Astrocyte (in vitro differentiated cells and primary cell): ENCODE data around the gene SERTM1.

Experiments used
- EZH2 ChIP-seq: IDR thresholded peaks from 2 replicates; pipeline ENCODE4 v1.6.1; 2012; ENCODE audit warnings: mild to moderate bottlenecking, low read length, inconsistent platforms; ENCODE audit not compliant: insufficient read depth
- TF ChIP-seq, protein P1 (sequence below): IDR thresholded peaks from 2 replicates; pipeline ENCODE4 v1.5.1; 2011; ENCODE audit warnings: low read depth, mild to moderate bottlenecking, inconsistent platforms, low read length, moderate library complexity; ENCODE audit not compliant: insufficient read depth

DNA sequence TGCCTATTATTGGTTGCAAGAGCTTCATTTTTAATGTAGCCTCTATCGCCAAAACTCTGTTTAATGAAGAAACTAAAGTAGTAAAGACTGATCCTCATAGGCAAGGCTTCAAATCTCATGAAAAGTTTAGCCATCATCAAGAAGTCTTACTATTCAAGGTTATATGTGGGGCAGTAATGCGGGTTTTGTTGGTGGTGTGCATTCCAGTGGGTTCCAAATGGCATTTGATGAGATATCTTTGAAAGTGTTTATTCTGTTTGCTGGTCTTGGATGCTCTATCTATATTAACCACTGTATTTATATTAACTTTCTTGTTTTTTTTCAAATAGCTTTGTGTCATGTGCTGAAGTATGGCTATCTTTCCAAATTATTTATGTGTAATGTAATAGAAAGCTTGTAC, 72.2 kb downstream of the SERTM1 start:
- TF ChIP-seq, protein P1, sequence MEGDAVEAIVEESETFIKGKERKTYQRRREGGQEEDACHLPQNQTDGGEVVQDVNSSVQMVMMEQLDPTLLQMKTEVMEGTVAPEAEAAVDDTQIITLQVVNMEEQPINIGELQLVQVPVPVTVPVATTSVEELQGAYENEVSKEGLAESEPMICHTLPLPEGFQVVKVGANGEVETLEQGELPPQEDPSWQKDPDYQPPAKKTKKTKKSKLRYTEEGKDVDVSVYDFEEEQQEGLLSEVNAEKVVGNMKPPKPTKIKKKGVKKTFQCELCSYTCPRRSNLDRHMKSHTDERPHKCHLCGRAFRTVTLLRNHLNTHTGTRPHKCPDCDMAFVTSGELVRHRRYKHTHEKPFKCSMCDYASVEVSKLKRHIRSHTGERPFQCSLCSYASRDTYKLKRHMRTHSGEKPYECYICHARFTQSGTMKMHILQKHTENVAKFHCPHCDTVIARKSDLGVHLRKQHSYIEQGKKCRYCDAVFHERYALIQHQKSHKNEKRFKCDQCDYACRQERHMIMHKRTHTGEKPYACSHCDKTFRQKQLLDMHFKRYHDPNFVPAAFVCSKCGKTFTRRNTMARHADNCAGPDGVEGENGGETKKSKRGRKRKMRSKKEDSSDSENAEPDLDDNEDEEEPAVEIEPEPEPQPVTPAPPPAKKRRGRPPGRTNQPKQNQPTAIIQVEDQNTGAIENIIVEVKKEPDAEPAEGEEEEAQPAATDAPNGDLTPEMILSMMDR: no peak
- TF ChIP-seq EZH2: no peak
